NCI-H526 treated with DMSO at 0.1 percent for 48 hours (cell line): ENCODE data around the gene UBR4.
A peak's percentile ranks its signal among the peaks of the same experiment; 100 is the strongest.
"Not testable (repeated sequence)": the region's sequence is repeated elsewhere in the genome, so short reads cannot be mapped to it uniquely, and the experiment has no call there.

Experiments
- DNase-seq: peaks from one replicate; lab custom pipeline; 2025; lab: John Stamatoyannopoulos, UW

The UBR4 gene

DNA sequence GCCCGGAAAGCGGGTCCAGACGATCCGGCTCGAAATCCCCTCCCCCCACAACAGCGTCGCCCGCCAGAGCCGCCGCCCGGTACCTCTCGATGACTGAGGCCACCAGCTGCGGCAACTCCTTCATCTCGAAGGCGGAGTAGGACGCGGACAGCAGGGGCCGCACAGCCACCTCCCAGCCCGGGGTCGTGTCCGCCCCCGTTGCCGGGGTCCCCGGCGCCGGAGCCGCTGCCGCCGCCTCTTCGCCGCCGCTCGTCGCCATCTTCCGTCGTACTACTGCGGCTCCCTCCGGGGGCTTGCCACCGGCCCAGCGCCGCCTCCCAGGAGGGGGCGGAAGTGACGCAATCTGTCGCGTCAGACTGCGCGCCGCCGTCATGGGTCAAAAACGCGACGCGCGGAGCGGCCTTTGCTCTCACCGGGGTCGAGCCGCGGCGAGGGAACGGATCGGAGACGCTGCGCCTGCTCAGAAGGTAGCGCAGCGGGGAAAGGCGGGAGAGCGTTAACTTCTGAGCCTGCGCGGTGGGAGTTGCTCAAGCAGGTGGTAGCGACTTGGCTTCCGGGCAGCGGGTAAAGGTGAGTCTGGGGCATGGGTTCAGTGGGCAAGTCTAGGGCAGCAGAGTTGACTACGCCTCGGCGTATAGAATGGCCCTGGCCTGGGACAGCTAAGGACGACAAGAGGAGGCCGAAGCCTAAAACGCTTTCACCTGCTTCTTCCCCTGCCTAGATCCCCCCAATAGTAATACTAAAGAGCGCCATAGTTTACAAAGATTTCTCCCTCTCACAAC is at the start of gene UBR4:
UBR4 (minus strand) TSS at position 277 of the 782 bp plus-strand sequence; CDS start at position 259, 18 bp downstream.
- DNase-seq: peak; percentile 85

DNA sequence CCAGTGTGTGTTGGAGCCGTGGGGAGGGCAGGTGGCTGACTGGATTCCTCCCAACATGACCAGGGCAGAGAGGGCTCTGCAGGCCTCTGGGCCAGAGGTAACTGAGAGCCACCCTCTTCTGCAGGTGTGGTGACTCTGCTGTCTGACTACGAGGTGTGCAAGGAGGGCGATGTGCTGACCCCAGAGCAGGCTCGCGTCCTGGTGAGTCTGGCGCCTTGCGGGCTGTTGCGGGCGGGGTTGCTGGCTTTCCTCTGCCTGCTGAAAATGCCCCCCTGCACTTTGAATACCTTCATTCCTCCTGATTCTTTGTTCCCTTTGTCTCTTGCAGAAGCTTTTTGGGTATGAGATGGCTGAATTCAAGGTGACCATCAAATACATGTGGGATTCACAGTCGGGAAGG is 48.3 kb upstream of the UBR4 start:
- no peak for DNase-seq

DNA sequence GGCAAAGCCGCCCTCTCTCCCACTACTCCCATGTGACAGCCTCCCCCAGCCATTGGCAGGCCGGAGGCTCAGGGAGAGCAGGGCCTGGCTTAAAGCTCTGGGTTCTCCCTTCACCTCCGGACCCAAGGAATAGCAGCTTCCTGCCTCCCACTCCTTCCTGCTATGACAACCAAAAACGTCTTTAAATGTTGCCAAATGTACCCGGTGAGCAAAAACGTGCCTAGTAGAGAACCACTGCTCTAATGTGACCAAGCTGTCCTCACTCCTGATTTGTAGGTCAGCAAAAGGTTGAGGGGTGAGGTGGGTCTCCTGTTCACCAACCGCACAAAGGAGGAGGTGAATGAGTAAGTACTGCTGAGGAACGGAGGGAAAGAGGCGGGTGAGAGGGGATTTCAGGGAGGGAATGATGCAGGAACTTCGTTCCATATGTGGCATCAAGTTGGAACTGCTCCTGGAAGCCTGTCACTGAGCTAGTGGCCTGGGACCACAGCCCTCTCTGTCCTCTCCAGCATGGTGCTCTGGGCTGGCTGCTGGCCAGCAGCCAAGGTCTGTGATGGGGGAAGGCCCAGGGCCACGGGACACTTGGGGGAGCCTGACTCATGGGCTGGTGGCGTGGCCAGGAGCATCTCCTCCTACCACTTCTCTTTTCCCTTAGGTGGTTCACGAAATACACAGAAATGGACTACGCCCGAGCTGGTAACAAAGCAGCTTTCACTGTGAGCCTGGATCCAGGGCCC is 47.3 kb upstream of the UBR4 start:
- DNase-seq: no peak

DNA sequence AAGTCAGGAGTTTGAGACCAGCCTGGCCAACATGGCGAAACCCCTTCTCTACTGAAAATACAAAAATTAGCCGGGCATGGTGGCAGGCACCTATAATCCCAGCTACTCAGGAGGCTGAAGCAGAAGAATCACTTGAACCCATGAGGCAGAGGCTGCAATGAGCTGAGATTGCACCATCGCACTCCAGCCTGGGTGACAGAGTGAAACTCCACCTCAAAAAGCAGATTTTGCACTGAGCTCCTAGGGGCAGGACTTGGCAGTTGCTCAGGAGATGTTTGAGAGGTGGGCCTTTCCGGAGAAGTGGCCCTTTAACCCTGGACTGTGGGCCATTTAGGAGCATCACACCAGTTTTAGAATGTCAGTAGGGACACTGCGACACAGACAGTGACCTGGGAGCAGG is 46.2 kb upstream of the UBR4 start:
- not testable (repeated sequence) for DNase-seq

DNA sequence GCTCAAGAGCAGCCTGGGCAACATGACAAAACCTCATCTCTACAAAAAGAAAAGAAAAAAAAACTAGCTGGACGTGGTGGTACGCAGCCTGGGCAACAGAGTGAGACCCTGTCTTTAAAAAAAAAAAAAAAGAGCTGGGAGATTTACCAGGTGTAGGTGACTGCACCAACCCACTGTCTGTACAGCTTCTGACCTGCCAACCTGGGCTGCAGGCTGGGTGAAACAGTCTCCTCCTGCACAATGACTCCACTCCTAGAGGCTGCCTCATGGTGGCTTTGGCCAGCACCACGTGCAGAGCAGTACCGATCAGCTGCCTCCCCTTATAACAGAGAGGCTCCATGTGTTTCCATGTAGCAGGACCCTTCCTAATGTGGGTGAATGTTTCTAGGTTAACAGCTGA is 45.2 kb upstream of the UBR4 start:
- DNase-seq: no peak

DNA sequence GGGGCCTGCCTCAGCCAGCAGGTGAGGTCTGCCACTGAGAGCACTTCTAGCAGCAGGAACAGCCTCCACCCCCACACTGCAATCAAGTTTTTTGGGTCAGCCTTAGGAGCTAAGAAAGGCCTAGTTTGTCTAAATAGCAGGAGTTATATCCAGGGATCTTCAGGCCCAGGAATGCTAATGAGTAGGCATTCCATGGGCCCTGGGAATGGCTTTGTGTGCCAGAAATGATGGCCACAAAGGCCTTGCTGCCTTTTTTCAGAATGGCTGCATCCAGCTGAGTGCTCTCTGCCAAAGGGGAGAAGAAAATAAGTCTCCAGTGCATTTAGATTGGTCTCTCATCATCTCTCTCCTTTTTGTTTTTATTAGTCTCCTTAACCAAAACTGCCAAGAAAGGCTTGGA is 44.4 kb upstream of the UBR4 start:
- no peak for DNase-seq

DNA sequence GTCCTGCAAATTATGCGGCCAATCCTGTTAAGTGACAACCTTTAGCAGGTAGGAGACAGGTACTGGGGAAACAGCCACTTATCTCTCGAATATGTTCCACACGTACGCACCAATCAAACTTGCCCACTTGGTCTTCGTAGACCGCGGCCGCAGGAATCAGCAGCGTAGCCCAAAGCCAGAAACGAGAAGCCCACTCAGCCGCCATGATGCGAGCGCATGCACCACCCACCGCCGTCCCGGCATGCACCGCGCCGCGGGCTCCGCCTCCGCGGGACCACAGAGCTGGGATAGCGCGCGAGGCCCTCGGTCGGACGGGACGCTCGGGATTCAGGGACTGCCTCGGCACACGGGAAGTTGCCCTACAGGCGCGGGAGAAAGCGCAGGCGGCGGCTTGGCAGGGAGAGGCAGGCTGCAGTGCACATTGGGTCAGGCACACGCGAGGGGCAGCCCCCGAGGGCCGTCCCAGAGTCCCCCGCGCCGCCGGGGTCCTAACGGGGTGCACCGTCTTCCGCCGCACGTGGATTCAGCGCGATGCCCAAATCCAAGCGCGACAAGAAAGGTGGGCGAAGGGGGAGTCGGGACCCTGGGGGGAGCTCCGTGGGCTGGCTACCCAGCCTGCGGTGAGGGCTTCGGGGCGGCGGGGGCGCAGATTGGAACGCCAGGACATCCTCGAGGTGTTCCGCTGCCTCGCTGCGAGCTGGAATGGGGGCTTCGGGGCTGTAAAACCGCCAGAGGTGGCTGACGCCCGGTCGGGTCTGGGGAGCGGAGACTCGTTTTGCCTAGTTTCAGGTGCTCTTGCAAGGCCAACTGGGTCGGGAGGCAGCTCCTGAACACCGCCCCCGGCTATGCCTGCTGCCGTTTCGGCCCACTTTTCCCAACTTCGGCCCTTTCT is 41.5 kb upstream of the UBR4 start, which contains the start of the genes EMC1 and MRTO4:
EMC1 (minus strand) TSS at position 220 of the 892 bp plus-strand sequence; CDS start at position 205, 15 bp downstream.
MRTO4 (plus strand) TSS at position 501 of the 892 bp plus-strand sequence; CDS start at position 532, 31 bp downstream.
- peak; percentile 49 for DNase-seq

DNA sequence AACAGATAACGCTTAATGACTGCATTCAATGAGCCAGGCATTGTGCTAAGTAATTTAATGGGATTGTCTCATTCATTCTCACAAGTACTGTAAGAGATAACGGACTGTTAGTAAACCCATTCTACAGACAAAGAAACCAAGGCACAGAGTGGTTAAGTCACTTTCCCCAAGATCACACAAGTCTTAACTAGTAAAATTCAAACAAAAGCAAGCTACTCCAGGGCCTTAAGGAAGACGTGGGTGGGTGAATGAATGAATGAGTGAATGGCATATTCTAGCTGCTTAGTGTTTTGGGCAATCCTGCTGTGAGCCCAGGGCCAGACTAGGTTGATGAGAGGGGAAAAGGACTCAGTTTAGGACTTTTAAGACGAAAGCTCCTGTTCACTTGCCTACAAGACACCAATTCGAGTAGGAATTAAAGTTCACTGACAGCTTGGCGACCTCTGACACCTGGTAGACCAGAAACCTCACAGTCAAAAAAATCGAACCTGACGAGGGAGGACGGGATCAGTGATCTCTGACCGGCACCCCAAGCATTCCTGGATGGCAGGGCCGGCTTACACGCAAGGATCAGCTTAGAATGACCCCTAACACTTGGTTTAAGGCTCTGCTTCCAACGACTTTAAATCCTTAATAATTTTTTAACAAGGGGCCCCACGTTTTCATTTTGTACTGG is 40.7 kb upstream of the UBR4 start:
- DNase-seq: no peak

DNA sequence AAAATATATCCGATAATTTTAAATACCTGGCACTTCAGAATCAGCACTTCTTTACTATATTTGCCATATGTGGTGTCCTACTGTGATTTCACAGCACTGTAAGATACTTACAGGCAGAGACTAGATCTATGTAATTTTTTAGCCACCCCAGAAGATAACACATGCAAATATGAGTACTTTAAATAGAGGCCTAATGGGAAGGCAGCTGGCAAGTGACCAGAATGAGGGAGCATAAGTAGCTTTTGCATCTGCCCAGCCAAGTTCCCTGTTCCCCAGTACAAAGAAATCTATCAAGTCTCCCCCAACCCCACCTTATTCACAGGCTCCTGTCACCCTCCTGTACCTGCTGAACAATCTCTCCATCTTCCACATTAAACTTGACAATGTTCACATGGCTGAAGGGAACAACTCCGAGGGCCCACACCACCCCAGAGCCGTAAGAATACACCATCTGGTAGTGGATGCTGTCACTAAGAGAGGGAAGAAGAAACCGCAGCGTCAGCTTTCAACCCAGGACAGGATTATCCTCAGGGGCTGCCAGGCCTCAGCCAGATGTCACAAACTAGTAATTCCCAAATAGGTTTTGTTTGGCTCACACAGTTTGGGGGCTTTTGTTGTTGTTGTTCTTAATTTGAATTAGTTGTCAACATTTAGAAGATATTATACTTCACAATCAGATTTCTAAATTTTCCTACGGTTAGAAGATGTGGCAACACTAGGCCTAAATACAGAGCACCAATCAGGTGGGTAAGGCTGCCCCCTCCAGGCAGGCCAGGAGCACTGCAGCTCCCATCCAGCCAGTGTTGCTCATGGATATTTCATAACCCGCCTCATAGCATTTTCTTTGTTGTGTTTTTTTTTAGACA is 30.8 kb upstream of the UBR4 start:
- DNase-seq: no peak

DNA sequence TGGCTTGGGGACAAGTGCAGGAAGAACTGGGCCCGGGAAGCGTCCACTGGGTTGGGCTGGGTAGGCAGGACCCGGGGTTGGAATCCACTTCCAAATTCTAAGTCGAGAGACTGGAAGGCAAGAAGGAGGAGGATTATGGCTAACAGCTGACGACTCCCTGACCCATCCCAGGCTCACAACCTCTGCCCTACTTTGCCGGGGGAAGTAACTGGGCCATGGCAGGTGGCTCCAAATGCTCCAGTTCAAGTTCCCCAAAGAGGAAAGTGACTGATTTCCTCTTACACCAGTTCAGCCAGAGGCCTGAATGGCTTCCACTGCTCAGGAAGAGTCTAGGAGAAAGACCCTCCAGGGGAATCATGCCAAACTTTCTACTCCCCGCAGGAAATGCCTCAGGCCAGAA is 29.8 kb upstream of the UBR4 start:
- no peak for DNase-seq

DNA sequence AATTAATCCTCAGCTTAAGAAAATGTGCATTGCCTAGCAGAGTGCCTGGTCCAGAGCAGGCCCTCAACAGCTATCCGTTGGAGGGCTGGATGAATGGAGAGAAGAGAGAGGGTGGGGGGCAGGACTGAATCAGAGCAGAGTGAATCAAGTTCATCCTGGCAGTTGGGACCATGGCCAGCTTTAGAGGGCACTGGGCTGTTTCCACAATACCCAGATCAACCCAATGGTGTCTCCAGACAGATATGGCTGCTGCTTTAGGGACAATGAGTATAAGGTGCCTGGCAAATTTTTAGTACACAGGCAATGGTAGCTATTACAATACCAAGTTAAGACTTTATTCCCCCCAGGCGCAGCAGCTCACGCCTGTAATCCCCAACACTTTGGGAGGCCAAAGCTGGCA is 24.2 kb upstream of the UBR4 start:
- DNase-seq: no peak

DNA sequence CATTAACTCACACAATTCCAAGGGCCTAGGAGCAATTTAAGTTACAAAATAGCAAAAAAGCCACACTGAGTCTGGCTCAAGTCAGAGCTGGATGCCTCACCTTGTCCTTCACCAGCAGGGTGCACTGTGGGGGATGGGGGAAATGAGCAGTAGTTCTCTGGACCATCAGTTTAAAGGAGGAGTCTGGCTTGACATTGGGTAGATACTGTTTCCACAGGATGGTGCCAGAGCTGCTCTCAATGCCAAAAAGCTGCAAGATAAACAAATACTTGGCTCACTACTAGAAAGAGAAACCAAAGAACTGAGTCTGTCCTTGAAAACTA is 22.4 kb upstream of the UBR4 start:
- no peak for DNase-seq

DNA sequence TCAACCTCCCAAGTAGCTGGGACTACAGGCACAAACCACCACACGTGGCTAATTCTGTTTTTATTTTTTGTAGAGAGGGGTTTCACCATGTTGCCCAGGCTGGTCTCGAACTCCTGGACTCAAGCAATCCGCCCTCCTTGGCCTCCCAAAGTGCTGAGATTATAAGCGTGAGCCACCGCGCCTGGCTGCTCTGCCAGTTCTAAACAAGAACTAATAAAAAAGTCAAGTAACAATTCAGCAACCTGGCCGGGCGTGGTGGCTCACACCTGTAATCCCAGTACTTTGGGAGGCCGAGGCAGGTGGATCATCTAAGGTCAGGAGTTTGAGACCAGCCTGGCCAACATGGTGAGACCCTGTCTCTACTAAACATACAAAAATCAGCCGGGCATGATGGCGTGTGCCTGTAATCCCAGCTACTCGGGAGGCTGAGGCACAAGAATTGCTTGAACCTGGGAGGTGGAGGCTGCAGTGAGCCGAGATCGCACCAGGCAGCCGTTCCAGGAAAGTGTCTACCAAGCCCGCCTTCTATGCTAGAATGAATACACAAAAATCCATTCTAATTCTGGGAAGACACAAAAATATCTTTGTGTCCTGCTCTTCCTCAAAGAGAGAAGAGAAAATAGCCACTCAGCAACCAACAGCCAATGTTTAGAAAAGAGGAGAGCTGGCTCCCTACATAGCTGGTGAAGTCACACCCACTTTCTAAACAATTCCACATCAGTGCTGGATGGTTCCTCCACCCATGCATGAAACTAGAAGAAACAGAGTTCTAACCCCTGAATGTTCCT is 21.9 kb upstream of the UBR4 start:
- not testable (repeated sequence) for DNase-seq

DNA sequence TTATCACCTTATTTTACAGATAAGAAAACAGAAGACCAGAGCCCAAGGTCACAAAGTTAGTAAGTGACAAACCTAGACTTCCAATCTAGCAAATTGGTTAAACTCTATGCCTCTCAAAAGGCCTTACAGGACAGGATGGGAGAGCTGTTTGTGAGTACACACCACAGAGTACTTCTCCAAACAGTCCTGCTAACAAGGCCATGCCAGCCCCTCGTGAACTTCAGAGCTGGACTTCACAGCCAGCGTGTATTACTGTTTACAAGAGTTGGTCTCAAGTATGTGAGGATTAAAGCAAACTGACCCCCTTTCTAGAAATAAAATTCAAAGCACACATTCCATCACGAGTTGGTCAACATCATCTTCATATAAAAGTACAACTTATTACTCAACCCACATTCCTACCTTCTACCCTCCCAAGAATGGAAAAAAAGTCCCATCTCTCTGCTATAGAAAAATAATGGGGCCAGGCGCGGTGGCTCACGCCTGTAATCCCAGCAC is 19.8 kb upstream of the UBR4 start:
- DNase-seq: no peak

DNA sequence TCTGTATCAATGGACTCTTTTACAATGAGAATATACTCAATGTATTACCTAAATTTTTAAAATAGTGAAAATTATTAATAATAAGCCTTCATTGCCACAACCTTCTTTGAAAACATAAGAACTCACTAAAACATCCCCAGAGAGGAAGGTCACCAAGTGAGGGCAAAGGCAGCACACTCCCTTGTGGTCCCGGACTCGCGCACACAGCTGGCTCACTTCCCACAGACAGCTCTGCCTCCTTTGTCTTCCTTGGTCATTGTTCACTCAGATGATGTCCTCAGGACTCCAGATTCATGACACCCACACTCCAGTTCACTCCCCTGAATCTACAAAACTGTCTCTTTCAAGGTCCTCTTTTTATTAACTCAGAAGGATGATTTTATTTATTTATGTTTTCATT is 19.2 kb upstream of the UBR4 start:
- DNase-seq: no peak

DNA sequence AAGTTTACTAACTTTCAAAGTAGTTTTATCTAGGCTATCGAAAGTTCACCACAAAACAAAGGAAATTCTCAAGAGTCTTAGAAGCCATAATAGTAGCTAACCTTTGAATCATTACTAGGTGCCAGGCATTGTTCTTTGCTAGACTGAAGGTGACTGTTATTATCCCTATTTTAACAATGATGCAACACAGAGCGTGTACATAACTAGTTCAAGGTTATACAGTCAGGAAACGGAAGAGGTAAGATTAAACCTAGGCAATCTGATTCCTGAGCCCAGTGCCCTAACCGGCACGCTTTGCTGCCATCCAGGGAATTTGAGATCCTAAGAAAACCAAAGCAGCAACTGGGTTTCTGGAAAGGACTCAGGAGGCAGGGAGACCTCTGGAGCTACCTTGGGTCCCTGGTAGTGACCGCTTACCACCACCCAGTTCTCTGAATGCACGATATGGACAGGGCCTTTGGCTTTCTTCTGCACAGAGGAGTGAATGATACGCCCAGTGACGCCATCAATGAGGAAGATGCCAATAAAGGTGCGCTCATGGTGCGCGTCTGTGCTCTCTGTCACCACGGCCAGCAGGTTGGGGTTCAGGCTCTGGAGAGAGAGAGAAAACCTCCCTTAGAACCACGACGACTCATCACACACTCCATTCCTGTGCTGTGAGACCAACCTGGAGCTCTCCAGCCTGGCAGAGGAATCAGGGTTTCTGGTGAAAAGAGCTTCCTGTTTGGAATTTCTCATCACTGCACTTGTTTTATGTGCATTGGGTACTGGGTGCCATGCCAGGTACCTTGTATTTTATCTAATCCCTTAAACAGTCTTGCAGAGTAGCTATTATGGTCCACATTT is 13.1 kb upstream of the UBR4 start:
- DNase-seq: no peak

DNA sequence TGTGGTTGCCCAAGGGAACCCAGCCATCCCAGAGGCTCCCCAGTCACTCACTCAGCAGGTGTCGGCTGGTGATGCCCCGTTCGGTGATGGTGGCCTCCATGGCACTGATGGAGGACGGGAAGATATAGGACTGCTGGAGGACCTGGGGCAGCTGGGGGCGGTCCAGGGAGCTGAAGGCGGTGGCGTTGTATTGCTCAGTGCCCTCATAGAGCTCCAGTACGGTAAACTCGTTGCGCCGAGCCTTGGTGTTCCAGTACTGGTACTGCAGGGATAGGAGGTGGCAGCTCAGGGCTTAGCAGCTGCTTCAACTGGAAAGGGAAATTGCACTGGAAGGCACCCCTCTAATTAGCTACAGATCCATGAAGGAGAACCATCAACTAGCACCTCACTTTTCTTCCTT is 12.5 kb upstream of the UBR4 start:
- no peak for DNase-seq

DNA sequence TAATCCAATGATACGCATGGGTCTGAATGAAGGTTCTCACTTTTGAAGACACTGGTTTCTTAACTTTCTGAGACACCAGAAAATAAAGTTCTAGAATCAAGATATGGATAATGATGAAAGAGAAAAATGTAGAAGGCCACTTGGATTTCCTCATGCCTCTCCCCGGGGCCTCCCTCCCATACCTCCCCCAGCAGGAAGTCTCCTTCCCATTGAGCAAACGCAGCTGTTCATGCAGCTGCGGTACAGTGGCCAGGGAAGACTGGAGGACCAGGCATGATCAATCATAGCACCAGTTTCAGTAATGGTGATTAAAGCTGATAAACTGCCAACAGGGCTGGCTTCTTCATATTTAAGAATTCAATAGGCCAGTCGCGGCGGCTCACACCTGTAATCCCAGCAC is 10.9 kb upstream of the UBR4 start:
- no peak for DNase-seq
